GM23248 (cell line): Measurements from ENCODE around the gene RFNG.

ENCODE experiments used
- EZH2 ChIP-seq: fragments of 200-600 bp; sonication (generic); IDR thresholded peaks from 2 replicates; pipeline ENCODE4 v1.6.1; 2018; ENCODE audit warnings: antibody characterized with exemption, mild to moderate bottlenecking; ENCODE audit not compliant: insufficient read depth, poor library complexity, severe bottlenecking
- EZH2phosphoT487 ChIP-seq: fragments of 200-600 bp; sonication (generic); IDR thresholded peaks from 2 replicates; pipeline ENCODE4 v1.6.1; 2018; ENCODE audit warnings: antibody characterized with exemption, moderate library complexity, mild to moderate bottlenecking, low read depth; ENCODE audit not compliant: insufficient read depth

- no peak for TF ChIP-seq EZH2phosphoT487
- TF ChIP-seq EZH2 = no peak
Measured at GRCh38 chr17:82049521-82049971, 2.1 kb downstream of the RFNG start.
